OCI-LY7 (cell line): Measurements from ENCODE around the gene RAPGEF5. TPM values are rescaled to one million over a fixed set of nuclear protein-coding genes. Genes with fewer than 3 reads are reported as not detected.

Source experiments
- BruUV-seq: library from RNA; stranded (reverse); fragments of 400-500 nt; replicated peaks from 2 replicates; lab custom pipeline; 2021; lab: Mats Ljungman, UMichigan
- CTCF ChIA-PET: fragments of 300-600 bp; sonication (Branson Sonifier 250); formaldehyde crosslinking; loops from one replicate; lab custom pipeline; 2022; ENCODE audit warnings: antibody characterized with exemption; ENCODE audit not compliant: unreplicated experiment; lab: Charles Lee
- POLR2A ChIA-PET: fragments of 300-600 bp; sonication (Branson Sonifier 250); formaldehyde crosslinking; loops from one replicate; lab custom pipeline; 2022; ENCODE audit warnings: antibody characterized with exemption; lab: Charles Lee
- DNase-seq: peaks from one replicate; pipeline ENCODE4 v3.0.0-alpha.2; 2015; ENCODE audit warnings: low spot score
- H2AFZ ChIP-seq: fragments of 200-600 bp; sonication (generic), shearing (Covaris generic); 2 replicates; pipeline ENCODE4 v1.6.1; 2014; ENCODE audit warnings: mild to moderate bottlenecking, antibody characterized with exemption, low read length, moderate library complexity
- H3K27ac ChIP-seq: fragments of 200-600 bp; sonication (generic); 2 replicates; pipeline ENCODE4 v1.5.1; 2014; ENCODE audit warnings: mixed run types, low read depth, mild to moderate bottlenecking, moderate library complexity, low read length, inconsistent platforms; ENCODE audit not compliant: poor library complexity, severe bottlenecking
- H3K36me3 ChIP-seq: fragments of 200-600 bp; sonication (generic); 2 replicates; pipeline ENCODE4 v1.6.1; 2014; ENCODE audit warnings: mild to moderate bottlenecking, antibody characterized with exemption, low read length, moderate library complexity, mixed read lengths; ENCODE audit not compliant: insufficient read depth
- H3K4me1 ChIP-seq: fragments of 200-600 bp; sonication (generic); 2 replicates; pipeline ENCODE4 v1.5.1; 2014; ENCODE audit warnings: mild to moderate bottlenecking, low read length; ENCODE audit not compliant: insufficient read depth, poor library complexity, severe bottlenecking
- H3K4me2 ChIP-seq: fragments of 200-600 bp; sonication (generic); 2 replicates; pipeline ENCODE4 v1.6.1; 2014; ENCODE audit warnings: mild to moderate bottlenecking, low read length
- H3K4me3 ChIP-seq: fragments of 200-600 bp; sonication (generic); 2 replicates; pipeline ENCODE4 v1.5.1; 2014; ENCODE audit warnings: mild to moderate bottlenecking, low read depth, low read length; ENCODE audit not compliant: poor library complexity, severe bottlenecking
- H3K79me2 ChIP-seq: fragments of 200-600 bp; sonication (generic); 2 replicates; pipeline ENCODE4 v1.6.1; 2016; ENCODE audit warnings: low read depth, mild to moderate bottlenecking, low read length, moderate library complexity, mixed read lengths; ENCODE audit not compliant: insufficient read depth
- H3K9me2 ChIP-seq: fragments of 200-600 bp; sonication (generic); 2 replicates; pipeline ENCODE4 v1.6.1; 2016; ENCODE audit warnings: mild to moderate bottlenecking, low read length, mixed read lengths; ENCODE audit not compliant: insufficient read depth
- H3K9me3 ChIP-seq: fragments of 200-600 bp; sonication (generic); 2 replicates; pipeline ENCODE4 v1.6.1; 2014; ENCODE audit warnings: mild to moderate bottlenecking, mixed run types, low read length, mixed read lengths
- H4K20me1 ChIP-seq: fragments of 200-600 bp; sonication (generic); 2 replicates; pipeline ENCODE4 v1.6.1; 2014; ENCODE audit warnings: mild to moderate bottlenecking, antibody characterized with exemption, low read length, moderate library complexity, mixed read lengths; ENCODE audit not compliant: insufficient read depth
- EZH2phosphoT487 ChIP-seq: fragments of 200-600 bp; sonication (generic); IDR thresholded peaks from 2 replicates; pipeline ENCODE4 v1.6.1; 2018; ENCODE audit warnings: low read depth, borderline replicate concordance, mild to moderate bottlenecking, mixed run types, antibody characterized with exemption, low read length, moderate library complexity, mixed read lengths
- intact Hi-C: fragments of 100-400 bp; cut with micrococcal nuclease; formaldehyde crosslinking; loops from one replicate; pipeline ENCODE4 v1.10.0; 2022; ENCODE audit not compliant: unreplicated experiment
- total RNA-seq, 2 experiments: library from RNA; depleted of rRNA in 1 of 2; stranded (reverse); fragments of >200 nt in 1 of 2; shearing (Covaris generic) in 1 of 2; gene quantifications; 2 replicates each; pipeline ENCODE4 v1.2.3, GENCODE V29; 2014 to 2022
- TF ChIP-seq, protein P1 (sequence below): fragments of 200-600 bp; sonication (generic); conservative IDR thresholded peaks from 2 replicates; pipeline ENCODE4 v1.5.1; 2014; ENCODE audit warnings: mild to moderate bottlenecking, antibody characterized with exemption, low read length, moderate library complexity, mixed read lengths

Gene RAPGEF5
- total RNA-seq, 2 experiments from 2014 or later = 114 to 115 TPM

GRCh38 chr7:22393913-22394729 lies 37.2 kb upstream of the RAPGEF5 start:
- TF ChIP-seq, protein P1, sequence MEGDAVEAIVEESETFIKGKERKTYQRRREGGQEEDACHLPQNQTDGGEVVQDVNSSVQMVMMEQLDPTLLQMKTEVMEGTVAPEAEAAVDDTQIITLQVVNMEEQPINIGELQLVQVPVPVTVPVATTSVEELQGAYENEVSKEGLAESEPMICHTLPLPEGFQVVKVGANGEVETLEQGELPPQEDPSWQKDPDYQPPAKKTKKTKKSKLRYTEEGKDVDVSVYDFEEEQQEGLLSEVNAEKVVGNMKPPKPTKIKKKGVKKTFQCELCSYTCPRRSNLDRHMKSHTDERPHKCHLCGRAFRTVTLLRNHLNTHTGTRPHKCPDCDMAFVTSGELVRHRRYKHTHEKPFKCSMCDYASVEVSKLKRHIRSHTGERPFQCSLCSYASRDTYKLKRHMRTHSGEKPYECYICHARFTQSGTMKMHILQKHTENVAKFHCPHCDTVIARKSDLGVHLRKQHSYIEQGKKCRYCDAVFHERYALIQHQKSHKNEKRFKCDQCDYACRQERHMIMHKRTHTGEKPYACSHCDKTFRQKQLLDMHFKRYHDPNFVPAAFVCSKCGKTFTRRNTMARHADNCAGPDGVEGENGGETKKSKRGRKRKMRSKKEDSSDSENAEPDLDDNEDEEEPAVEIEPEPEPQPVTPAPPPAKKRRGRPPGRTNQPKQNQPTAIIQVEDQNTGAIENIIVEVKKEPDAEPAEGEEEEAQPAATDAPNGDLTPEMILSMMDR = no peak
- no peak for TF ChIP-seq EZH2phosphoT487
- Histone ChIP-seq H3K79me2 (no peaks in the 10 kb centered on the region), H3K4me3 (no peak overlapping the region), H3K27ac (no peak overlapping the region), H3K4me2 (0 out of 2 replicates have a peak overlapping the region, but pooled peaks have one; percentile 10), H2AFZ (peak overlapping the region; percentile 74; the same call in 1 of the 2 replicates), H3K4me1 (peaks cover 46% of the 10 kb centered on the region), H3K9me2 (no peaks in the 10 kb centered on the region), H4K20me1 (no peaks in the 10 kb centered on the region), H3K9me3 (no peaks in the 10 kb centered on the region), H3K36me3 (no peaks in the 10 kb centered on the region)
- no TSS peak for BruUV-seq
- intact Hi-C loops = no loop called here
- CTCF ChIA-PET = no interaction called here
- POLR2A ChIA-PET = interaction anchor here (0.6 to 8.7 kb wide), 7 partner anchors 8 to 50 kb away, joined by 3 to 105 read pairs (median 3); no protein-coding TSS in a partner anchor
- no peak for DNase-seq

GRCh38 chr7:22390516-22390915 lies 33.6 kb upstream of the RAPGEF5 start:
- intact Hi-C loops = no loop called here
- no peak for TF ChIP-seq EZH2phosphoT487
- TF ChIP-seq, protein P1 = peak; percentile 47; the same call in 1 of the 2 replicates

More at GRCh38 chr7:22390516-22390915, 33.6 kb upstream of the RAPGEF5 start:
- peak; percentile 53 for DNase-seq
- Histone ChIP-seq H4K20me1 (no peaks in the 10 kb centered on the region), H3K4me2 (peak overlapping the region; percentile 41), H3K9me2 (no peaks in the 10 kb centered on the region), H3K4me1 (peaks cover 81% of the 10 kb centered on the region), H3K36me3 (no peaks in the 10 kb centered on the region), H3K4me3 (no peak overlapping the region), H3K27ac (peak overlapping the region; percentile 20), H3K79me2 (no peaks in the 10 kb centered on the region), H3K9me3 (no peaks in the 10 kb centered on the region), H2AFZ (peak overlapping the region; percentile 86)
- no TSS peak for BruUV-seq
- CTCF ChIA-PET = interaction anchor here (0.8 to 1.4 kb wide), 3 partner anchors 19 to 34 kb away, joined by 3 to 5 read pairs (median 3); no protein-coding TSS in a partner anchor
- POLR2A ChIA-PET = interaction anchor here (0.7 to 8.7 kb wide), 16 partner anchors 9 to 49 kb away, joined by 3 to 105 read pairs (median 6); no protein-coding TSS in a partner anchor
